ENCODE data around the gene ZSWIM6. TPM values are rescaled to one million over a fixed set of nuclear protein-coding genes. Genes with fewer than 3 reads are reported as not detected.

ZSWIM6 gene
- total RNA-seq, 1 donor from 2014 or later = 20.7 TPM

DNA sequence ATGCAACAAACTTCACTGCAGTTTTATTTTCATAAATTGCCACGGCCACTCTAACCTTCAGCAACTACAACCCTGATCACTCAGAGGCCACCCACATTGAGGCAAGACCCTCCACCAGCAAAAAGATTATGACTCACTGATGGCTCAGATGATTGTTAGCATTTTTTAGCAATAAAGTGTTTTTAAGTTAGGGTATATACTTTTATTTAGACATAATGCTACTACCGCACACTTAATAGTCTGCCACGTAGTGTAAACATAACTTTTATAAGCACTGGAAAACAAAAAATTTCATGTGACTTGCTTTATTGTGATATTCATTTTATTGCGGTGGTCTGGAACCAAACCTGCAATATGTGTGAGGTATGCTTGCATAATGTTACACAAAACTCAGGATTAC lies 257.9 kb downstream of the ZSWIM6 start:
- no peaks in the 10 kb centered on the region for H3K36me3 Mint-ChIP-seq (ENCODE audit: unreplicated experiment)
- no peak overlapping the region for H3K4me3 Mint-ChIP-seq (ENCODE audit: unreplicated experiment)
- H3K27ac Mint-ChIP-seq (ENCODE audit: unreplicated experiment) = no peak overlapping the region
- H3K9me3 Mint-ChIP-seq (ENCODE audit: unreplicated experiment) = peaks cover 7% of the 10 kb centered on the region
- TF ChIP-seq CTCF (IDR thresholded peaks at IDR 0.05) = no peak
- DNase-seq (ENCODE audit: extremely low spot score, unreplicated experiment) = no peak
- peaks cover 4% of the 10 kb centered on the region for H3K4me1 Mint-ChIP-seq (ENCODE audit: unreplicated experiment)
- H3K27me3 Mint-ChIP-seq (ENCODE audit: unreplicated experiment) = peaks cover 6% of the 10 kb centered on the region

DNA sequence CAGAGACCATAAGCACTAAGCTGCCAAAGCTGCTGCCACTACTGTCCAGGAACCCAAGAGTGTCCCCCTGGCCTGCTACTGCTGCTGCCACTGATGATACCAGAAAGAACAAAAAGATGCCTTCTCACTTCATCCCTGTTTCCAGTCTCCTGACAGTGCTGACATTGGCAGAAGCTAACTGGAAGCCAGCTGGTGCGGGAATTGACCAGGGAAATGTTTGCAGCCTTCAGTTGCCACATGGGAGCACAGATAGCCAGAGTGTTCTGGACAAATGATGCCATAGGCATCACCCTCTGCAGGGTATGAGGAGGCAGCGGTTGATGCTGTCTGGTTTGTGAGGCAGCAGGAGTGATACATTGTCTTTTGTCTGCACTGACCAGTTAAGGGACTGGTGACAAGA lies 258.4 kb downstream of the ZSWIM6 start:
- H3K27ac Mint-ChIP-seq (ENCODE audit: unreplicated experiment) = no peak overlapping the region
- H3K4me1 Mint-ChIP-seq (ENCODE audit: unreplicated experiment) = peaks cover 4% of the 10 kb centered on the region
- H3K27me3 Mint-ChIP-seq (ENCODE audit: unreplicated experiment) = peaks cover 8% of the 10 kb centered on the region
- H3K4me3 Mint-ChIP-seq (ENCODE audit: unreplicated experiment) = no peak overlapping the region
- no peaks in the 10 kb centered on the region for H3K36me3 Mint-ChIP-seq (ENCODE audit: unreplicated experiment)
- TF ChIP-seq CTCF (IDR thresholded peaks at IDR 0.05) = no peak
- peak; percentile 57 for DNase-seq (ENCODE audit: extremely low spot score, unreplicated experiment)
- peaks cover 7% of the 10 kb centered on the region for H3K9me3 Mint-ChIP-seq (ENCODE audit: unreplicated experiment)

GRCh38 chr5:61591859-61592258 lies 259.8 kb downstream of the ZSWIM6 start:
- no peak overlapping the region for H3K27ac Mint-ChIP-seq (ENCODE audit: unreplicated experiment)

DNA sequence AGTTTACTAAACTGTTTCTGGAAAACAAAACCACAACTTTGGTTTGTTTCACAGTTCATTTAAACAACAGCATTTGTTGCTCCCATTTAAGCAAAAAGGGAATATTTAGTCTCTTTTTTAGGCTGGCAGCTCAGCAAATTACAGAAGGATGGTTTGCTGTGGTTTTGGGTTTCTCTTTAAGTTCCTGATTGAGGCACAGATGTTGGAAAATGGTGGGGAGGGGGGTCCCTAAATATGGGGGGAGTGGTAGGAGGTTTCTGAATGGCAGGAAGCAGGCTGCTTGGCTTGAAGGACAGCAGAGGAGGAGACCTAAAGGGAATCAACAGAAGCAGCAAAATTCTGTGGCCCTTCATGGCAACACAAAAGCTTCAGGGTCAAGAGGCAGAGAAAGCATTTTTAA lies 263.4 kb downstream of the ZSWIM6 start:
- DNase-seq (ENCODE audit: extremely low spot score, unreplicated experiment) = no peak
- TF ChIP-seq CTCF (IDR thresholded peaks at IDR 0.05) = no peak
- no peak overlapping the region for H3K4me3 Mint-ChIP-seq (ENCODE audit: unreplicated experiment)
- peaks cover 8% of the 10 kb centered on the region for H3K27me3 Mint-ChIP-seq (ENCODE audit: unreplicated experiment)
- H3K9me3 Mint-ChIP-seq (ENCODE audit: unreplicated experiment) = no peaks in the 10 kb centered on the region
- no peaks in the 10 kb centered on the region for H3K36me3 Mint-ChIP-seq (ENCODE audit: unreplicated experiment)
- H3K4me1 Mint-ChIP-seq (ENCODE audit: unreplicated experiment) = peaks cover 10% of the 10 kb centered on the region
- no peak overlapping the region for H3K27ac Mint-ChIP-seq (ENCODE audit: unreplicated experiment)

More at GRCh38 chr5:61591859-61592258, 259.8 kb downstream of the ZSWIM6 start:
- no peaks in the 10 kb centered on the region for H3K36me3 Mint-ChIP-seq (ENCODE audit: unreplicated experiment)
- H3K4me1 Mint-ChIP-seq (ENCODE audit: unreplicated experiment) = peaks cover 4% of the 10 kb centered on the region
- H3K4me3 Mint-ChIP-seq (ENCODE audit: unreplicated experiment) = no peak overlapping the region
- H3K9me3 Mint-ChIP-seq (ENCODE audit: unreplicated experiment) = peaks cover 7% of the 10 kb centered on the region
- DNase-seq (ENCODE audit: extremely low spot score, unreplicated experiment) = peak; percentile 54
- peaks cover 8% of the 10 kb centered on the region for H3K27me3 Mint-ChIP-seq (ENCODE audit: unreplicated experiment)
- TF ChIP-seq CTCF (IDR thresholded peaks at IDR 0.05) = no peak

Other genes starting within 250 kb of the ZSWIM6 start
- gene SMIM15, start 169.8 kb upstream of the ZSWIM6 start, total RNA-seq = 53.0 and 53.1 TPM in 2 replicates

Measured in osteocyte (in vitro differentiated cells).